ENCODE results near the gene DPP10. TPM values are rescaled to one million over a fixed set of nuclear protein-coding genes. Genes with fewer than 3 reads are reported as not detected.
A peak's percentile ranks its signal among the peaks of the same experiment; 100 is the strongest.

The DPP10 gene
- total and polyA plus RNA-seq, 2 of the 13 experiments (the other 11 are each of a cell fraction or from before 2014, with no cell fraction given) = 0.95 to 1.7 TPM

- no peaks in the 10 kb centered on the region for H3K36me3 ChIP-seq (replicated peaks in 1 of 2; ENCODE audit: control insufficient read depth in 1 of 2, insufficient read depth in 2 of 2, low read length in 2 of 2)
- H3K79me2 ChIP-seq (ENCODE audit: insufficient read depth, low read length) = no peaks in the 10 kb centered on the region
- no peak overlapping the region for H3K9ac ChIP-seq (ENCODE audit: insufficient read depth, low read depth, low read length)
- no peak overlapping the region for H3K4me2 ChIP-seq (ENCODE audit: low read depth, low read length)
- intact Hi-C loops (cut with micrococcal nuclease; ENCODE audit: unreplicated experiment) (no loop called here), in situ Hi-C loops (cut with HindIII; ENCODE audit: extremely low pct_ligation_motif_present, low pct_unique_long_range_greater_than_20kb) (no loop called here)
- peaks cover 72% of the 10 kb centered on the region for H3K9me3 ChIP-seq (ENCODE audit: low read length)
- H3K4me1 ChIP-seq (ENCODE audit: insufficient read depth, low read length) = no peaks in the 10 kb centered on the region
- FAIRE-seq (no peak), DNase-seq (ENCODE audit: low spot score) (no peak), ATAC-seq (no peak)
- no peaks in the 10 kb centered on the region for H3K27me3 ChIP-seq (ENCODE audit: control insufficient read depth in 1 of 2, insufficient read depth in 2 of 2, low read length in 2 of 2)
- no TSS peak for BruUV-seq (replicated peaks)
- no peak overlapping the region for H3K27ac ChIP-seq (ENCODE audit: extremely low read length, insufficient read depth, low read length)
- no peak overlapping the region for H2AFZ ChIP-seq (ENCODE audit: low read length)
- CTCF ChIA-PET (ENCODE audit: low intra/inter-chr PET ratio, low total read pairs) = no interaction called here
- no peaks in the 10 kb centered on the region for H4K20me1 ChIP-seq (ENCODE audit: insufficient read depth, low read length)
- H3K4me3 ChIP-seq (replicated peaks in 1 of 3; ENCODE audit: insufficient read depth in 1 of 3, low read depth in 2 of 3, low read length in 3 of 3) = no peak overlapping the region
- POLR2A ChIA-PET = no interaction called here
- TF ChIP-seq ZNF20 (CRISPR knock-in tag; IDR thresholded peaks at IDR 0.05) = no peak
- TF ChIP-seq ATAD3A (CRISPR knock-in tag; IDR thresholded peaks at IDR 0.05) = no peak
- peak; percentile 18; the same call in 1 of the 2 replicates for TF ChIP-seq FOXA1 (IDR thresholded peaks at IDR 0.05)
- no peak for TF ChIP-seq FOXA1 (CRISPR knock-in tag; IDR thresholded peaks at IDR 0.05)
- TF ChIP-seq, protein P1, sequence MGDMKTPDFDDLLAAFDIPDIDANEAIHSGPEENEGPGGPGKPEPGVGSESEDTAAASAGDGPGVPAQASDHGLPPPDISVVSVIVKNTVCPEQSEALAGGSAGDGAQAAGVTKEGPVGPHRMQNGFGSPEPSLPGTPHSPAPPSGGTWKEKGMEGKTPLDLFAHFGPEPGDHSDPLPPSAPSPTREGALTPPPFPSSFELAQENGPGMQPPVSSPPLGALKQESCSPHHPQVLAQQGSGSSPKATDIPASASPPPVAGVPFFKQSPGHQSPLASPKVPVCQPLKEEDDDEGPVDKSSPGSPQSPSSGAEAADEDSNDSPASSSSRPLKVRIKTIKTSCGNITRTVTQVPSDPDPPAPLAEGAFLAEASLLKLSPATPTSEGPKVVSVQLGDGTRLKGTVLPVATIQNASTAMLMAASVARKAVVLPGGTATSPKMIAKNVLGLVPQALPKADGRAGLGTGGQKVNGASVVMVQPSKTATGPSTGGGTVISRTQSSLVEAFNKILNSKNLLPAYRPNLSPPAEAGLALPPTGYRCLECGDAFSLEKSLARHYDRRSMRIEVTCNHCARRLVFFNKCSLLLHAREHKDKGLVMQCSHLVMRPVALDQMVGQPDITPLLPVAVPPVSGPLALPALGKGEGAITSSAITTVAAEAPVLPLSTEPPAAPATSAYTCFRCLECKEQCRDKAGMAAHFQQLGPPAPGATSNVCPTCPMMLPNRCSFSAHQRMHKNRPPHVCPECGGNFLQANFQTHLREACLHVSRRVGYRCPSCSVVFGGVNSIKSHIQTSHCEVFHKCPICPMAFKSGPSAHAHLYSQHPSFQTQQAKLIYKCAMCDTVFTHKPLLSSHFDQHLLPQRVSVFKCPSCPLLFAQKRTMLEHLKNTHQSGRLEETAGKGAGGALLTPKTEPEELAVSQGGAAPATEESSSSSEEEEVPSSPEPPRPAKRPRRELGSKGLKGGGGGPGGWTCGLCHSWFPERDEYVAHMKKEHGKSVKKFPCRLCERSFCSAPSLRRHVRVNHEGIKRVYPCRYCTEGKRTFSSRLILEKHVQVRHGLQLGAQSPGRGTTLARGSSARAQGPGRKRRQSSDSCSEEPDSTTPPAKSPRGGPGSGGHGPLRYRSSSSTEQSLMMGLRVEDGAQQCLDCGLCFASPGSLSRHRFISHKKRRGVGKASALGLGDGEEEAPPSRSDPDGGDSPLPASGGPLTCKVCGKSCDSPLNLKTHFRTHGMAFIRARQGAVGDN (CRISPR knock-in tag; IDR thresholded peaks at IDR 0.05) = no peak
- no peak for TF ChIP-seq ZMYM3 (CRISPR knock-in tag; IDR thresholded peaks at IDR 0.05)
- no peak for TF ChIP-seq ZFY (CRISPR knock-in tag; IDR thresholded peaks at IDR 0.05)
- TF ChIP-seq, protein P2, sequence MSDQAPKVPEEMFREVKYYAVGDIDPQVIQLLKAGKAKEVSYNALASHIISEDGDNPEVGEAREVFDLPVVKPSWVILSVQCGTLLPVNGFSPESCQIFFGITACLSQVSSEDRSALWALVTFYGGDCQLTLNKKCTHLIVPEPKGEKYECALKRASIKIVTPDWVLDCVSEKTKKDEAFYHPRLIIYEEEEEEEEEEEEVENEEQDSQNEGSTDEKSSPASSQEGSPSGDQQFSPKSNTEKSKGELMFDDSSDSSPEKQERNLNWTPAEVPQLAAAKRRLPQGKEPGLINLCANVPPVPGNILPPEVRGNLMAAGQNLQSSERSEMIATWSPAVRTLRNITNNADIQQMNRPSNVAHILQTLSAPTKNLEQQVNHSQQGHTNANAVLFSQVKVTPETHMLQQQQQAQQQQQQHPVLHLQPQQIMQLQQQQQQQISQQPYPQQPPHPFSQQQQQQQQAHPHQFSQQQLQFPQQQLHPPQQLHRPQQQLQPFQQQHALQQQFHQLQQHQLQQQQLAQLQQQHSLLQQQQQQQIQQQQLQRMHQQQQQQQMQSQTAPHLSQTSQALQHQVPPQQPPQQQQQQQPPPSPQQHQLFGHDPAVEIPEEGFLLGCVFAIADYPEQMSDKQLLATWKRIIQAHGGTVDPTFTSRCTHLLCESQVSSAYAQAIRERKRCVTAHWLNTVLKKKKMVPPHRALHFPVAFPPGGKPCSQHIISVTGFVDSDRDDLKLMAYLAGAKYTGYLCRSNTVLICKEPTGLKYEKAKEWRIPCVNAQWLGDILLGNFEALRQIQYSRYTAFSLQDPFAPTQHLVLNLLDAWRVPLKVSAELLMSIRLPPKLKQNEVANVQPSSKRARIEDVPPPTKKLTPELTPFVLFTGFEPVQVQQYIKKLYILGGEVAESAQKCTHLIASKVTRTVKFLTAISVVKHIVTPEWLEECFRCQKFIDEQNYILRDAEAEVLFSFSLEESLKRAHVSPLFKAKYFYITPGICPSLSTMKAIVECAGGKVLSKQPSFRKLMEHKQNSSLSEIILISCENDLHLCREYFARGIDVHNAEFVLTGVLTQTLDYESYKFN (CRISPR knock-in tag; conservative IDR thresholded peaks at IDR 0.05) = no peak
- peak; percentile 81; the same call in 1 of the 2 replicates for TF ChIP-seq SOX6 (IDR thresholded peaks at IDR 0.05)
- TF ChIP-seq SOX6 (CRISPR knock-in tag; IDR thresholded peaks at IDR 0.05) = no peak
- TF ChIP-seq HOXA9 (CRISPR knock-in tag; IDR thresholded peaks at IDR 0.05; ENCODE audit: borderline replicate concordance) = no peak
- TF ChIP-seq PHF8 (CRISPR knock-in tag; IDR thresholded peaks at IDR 0.05) = no peak
- TF ChIP-seq NFIC (IDR thresholded peaks at IDR 0.05; ENCODE audit: low read length) = no peak
Observed at GRCh38 chr2:115384399-115384798, 942.0 kb downstream of the DPP10 start.

All from HepG2 (cell line).